RWPE2 (cell line): ENCODE measurements around the gene PPP1R14C.
A peak's percentile ranks its signal among the peaks of the same experiment; 100 is the strongest.

Source experiments
- ATAC-seq: fragments of 200-7000 bp; cut with Tn5 transposase; 3 replicates; pipeline ENCODE4 v1.9.1; 2021; ENCODE audit warnings: low read depth
- DNase-seq: peaks from one replicate; pipeline ENCODE4 v3.0.0-alpha.2; 2020; ENCODE audit warnings: low spot score
- H3K27ac ChIP-seq: fragments of 450-650 bp; 2 replicates; pipeline ENCODE4 v1.5.1; 2017; ENCODE audit warnings: mild to moderate bottlenecking; ENCODE audit not compliant: poor library complexity, severe bottlenecking
- H3K27me3 ChIP-seq: fragments of 250-450 bp; sonication (Bioruptor Pico); 2 replicates; pipeline ENCODE4 v1.5.1; 2021; ENCODE audit warnings: mild to moderate bottlenecking, moderate library complexity; ENCODE audit not compliant: insufficient read depth, poor library complexity, severe bottlenecking
- H3K36me3 ChIP-seq: fragments of 250-450 bp; sonication (Bioruptor Pico); 2 replicates; pipeline ENCODE4 v1.5.1; 2020; ENCODE audit warnings: low read depth, mild to moderate bottlenecking, moderate library complexity
- H3K4me1 ChIP-seq: fragments of 250-450 bp; sonication (Bioruptor Pico); 2 replicates; pipeline ENCODE4 v1.5.1; 2021; ENCODE audit warnings: mild to moderate bottlenecking, moderate library complexity; ENCODE audit not compliant: insufficient read depth, poor library complexity, severe bottlenecking
- H3K4me3 ChIP-seq: fragments of 250-450 bp; sonication (Bioruptor Pico); 2 replicates; pipeline ENCODE4 v1.5.1; 2021; ENCODE audit warnings: mild to moderate bottlenecking, moderate library complexity; ENCODE audit not compliant: severe bottlenecking
- H3K9me3 ChIP-seq: fragments of 250-450 bp; sonication (Bioruptor Pico); 2 replicates; pipeline ENCODE4 v1.5.1; 2021; ENCODE audit warnings: mild to moderate bottlenecking, moderate library complexity; ENCODE audit not compliant: severe bottlenecking
- TF ChIP-seq, protein P1 (sequence below): fragments of 450-650 bp; IDR thresholded peaks from one replicate; pipeline ENCODE4 v1.5.1; 2017; ENCODE audit warnings: mild to moderate bottlenecking, moderate library complexity; ENCODE audit not compliant: poor library complexity, severe bottlenecking

The PPP1R14C gene

DNA sequence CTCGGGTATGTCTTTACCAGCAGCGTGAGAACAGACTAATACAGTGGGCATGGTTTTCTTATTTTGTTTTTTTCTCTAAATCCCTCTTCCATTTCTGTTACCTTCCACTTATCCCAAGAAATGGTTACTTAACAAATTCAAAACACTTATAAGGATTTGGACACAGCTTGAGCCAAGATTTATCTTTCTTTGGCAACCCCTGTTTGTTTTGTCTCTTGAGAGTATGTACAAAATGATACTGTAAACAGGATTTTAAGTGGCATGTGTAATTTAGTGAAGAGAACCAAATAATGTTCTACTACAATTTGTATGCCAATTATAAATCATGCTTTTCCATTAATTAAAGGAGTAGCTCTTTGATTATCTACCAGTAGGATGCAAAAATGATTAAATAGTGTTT lies 51.4 kb downstream of the PPP1R14C start:
- Histone ChIP-seq H3K4me1 (peaks cover 41% of the 10 kb centered on the region), H3K36me3 (peaks cover 4% of the 10 kb centered on the region; the same call in 1 of the 2 replicates), H3K9me3 (peaks cover 2% of the 10 kb centered on the region), H3K27ac (no peak overlapping the region), H3K4me3 (no peak overlapping the region), H3K27me3 (no peaks in the 10 kb centered on the region)
- ATAC-seq: no peak
- TF ChIP-seq, protein P1, sequence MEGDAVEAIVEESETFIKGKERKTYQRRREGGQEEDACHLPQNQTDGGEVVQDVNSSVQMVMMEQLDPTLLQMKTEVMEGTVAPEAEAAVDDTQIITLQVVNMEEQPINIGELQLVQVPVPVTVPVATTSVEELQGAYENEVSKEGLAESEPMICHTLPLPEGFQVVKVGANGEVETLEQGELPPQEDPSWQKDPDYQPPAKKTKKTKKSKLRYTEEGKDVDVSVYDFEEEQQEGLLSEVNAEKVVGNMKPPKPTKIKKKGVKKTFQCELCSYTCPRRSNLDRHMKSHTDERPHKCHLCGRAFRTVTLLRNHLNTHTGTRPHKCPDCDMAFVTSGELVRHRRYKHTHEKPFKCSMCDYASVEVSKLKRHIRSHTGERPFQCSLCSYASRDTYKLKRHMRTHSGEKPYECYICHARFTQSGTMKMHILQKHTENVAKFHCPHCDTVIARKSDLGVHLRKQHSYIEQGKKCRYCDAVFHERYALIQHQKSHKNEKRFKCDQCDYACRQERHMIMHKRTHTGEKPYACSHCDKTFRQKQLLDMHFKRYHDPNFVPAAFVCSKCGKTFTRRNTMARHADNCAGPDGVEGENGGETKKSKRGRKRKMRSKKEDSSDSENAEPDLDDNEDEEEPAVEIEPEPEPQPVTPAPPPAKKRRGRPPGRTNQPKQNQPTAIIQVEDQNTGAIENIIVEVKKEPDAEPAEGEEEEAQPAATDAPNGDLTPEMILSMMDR: no peak
- DNase-seq: no peak

DNA sequence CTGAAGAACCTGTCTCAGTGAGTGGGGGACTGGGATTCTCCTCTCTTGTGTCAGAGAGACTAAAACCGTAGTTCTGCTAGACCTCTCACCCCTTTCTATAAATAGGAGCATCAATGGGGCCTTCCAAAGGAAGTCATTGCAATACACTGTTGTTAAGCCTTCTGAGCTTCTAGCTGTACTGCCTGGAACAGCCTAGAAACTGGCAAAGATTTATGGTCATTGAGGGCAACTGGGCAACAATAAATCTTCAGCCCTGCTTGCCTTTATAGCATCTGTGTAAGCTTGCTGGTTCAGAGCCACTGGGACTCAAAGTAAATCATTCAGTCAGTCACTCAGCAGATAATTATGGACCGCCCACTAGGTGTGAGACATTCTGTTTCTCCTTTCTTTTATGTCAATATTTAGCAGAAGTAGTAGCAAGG lies 53.2 kb downstream of the PPP1R14C start:
- TF ChIP-seq, protein P1: no peak
- Histone ChIP-seq H3K36me3 (peaks cover 4% of the 10 kb centered on the region; the same call in 1 of the 2 replicates), H3K4me3 (no peak overlapping the region), H3K4me1 (peaks cover 36% of the 10 kb centered on the region), H3K9me3 (peaks cover 2% of the 10 kb centered on the region), H3K27ac (peak overlapping the region; percentile 25), H3K27me3 (no peaks in the 10 kb centered on the region)
- ATAC-seq: no peak
- no peak for DNase-seq

DNA sequence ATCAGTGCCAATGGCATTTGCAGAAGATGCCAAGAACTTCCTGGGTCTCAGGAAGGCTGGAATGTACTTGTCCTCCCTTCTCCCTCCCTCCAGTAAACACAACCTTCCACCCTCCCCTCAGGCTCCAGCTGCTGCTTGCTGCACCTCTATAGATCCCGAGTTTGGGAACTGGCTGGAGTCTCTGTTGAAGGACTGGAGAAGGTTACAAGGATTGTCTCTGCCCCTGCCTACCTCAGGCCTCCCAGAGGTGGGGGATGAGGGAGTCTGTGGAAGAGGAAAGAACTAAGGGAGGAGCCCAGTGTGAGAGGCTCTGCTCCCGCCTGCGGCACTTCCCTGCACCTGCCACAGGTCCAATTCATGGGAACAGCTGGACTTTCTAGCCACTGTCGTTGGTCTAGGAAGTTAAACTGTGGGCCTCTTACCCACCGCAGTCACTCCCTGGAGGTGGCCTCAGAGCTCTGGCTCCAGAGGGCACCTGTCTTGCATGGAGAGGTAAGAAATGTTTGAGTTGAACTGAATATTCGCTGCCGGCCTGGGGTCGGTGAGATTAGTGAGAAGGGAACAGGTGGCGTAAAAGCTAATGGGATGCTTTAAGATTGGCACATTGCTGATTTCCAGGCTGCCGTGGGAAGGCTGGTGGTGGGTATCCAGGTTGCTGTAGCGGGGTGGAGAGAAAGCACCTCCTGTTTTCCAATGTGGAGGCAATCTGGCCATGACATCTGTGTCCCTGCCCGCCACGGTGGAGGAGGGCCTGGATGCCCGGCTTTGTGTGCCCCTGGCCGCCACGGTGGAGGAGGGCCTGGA lies 54.3 kb downstream of the PPP1R14C start:
- TF ChIP-seq, protein P1: no peak
- Histone ChIP-seq H3K9me3 (peaks cover 2% of the 10 kb centered on the region), H3K36me3 (peaks cover 4% of the 10 kb centered on the region; the same call in 1 of the 2 replicates), H3K27ac (peak overlapping the region; percentile 25), H3K4me3 (no peak overlapping the region), H3K4me1 (peaks cover 28% of the 10 kb centered on the region), H3K27me3 (no peaks in the 10 kb centered on the region)
- no peak for DNase-seq
- peak; percentile 35; the same call in 1 of the 3 replicates for ATAC-seq

DNA sequence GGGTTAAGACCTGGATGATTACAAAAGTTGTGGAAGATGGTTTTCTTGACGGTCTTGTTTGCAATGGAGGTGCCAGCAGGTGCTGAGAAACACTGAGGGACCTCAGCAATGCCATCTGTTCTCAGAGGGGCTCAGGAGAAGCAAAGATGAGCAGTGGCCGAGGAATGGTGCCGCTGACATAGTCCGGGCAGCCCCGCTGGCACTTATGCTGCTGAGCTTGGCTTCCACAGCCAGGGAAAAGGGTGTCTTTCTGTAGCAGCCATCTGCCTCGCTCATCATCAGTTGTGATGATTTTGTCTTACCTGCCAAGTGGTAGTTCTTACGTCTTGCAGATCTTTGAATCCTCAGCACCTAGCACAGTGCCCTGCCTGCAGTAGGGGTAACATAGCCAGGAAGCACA lies 55.7 kb downstream of the PPP1R14C start:
- Histone ChIP-seq H3K27me3 (no peaks in the 10 kb centered on the region), H3K27ac (no peak overlapping the region), H3K4me1 (peaks cover 35% of the 10 kb centered on the region), H3K36me3 (peaks cover 4% of the 10 kb centered on the region; the same call in 1 of the 2 replicates), H3K9me3 (no peaks in the 10 kb centered on the region), H3K4me3 (no peak overlapping the region)
- ATAC-seq (no peak), DNase-seq (no peak)
- TF ChIP-seq, protein P1: no peak

DNA sequence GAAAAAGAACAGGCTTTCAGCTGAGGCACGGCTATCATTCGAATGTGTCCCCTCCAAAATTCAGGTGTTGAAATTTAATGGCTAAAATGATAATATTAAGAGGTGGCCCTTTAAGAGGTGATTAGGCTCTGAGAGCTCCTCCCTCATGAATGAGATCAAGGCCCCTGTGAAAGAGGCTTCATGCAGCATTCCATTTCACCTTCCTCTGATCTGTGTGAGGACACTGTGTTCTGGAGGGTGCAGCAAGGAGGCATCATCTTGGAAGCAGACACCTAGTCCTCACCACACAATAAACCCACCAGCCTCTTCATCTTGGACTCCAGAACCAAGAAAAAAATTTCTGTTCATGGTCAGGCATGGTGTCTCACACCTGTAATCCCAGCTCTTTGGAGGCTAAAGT lies 56.4 kb downstream of the PPP1R14C start:
- no peaks in the 10 kb centered on the region for H3K9me3 ChIP-seq
- peaks cover 3% of the 10 kb centered on the region; the same call in 1 of the 2 replicates for H3K36me3 ChIP-seq
- H3K27me3 ChIP-seq: no peaks in the 10 kb centered on the region
- H3K4me1 ChIP-seq: peaks cover 35% of the 10 kb centered on the region
- H3K27ac ChIP-seq: peak overlapping the region; percentile 12
- H3K4me3 ChIP-seq: no peak overlapping the region
- TF ChIP-seq, protein P1: no peak
- ATAC-seq (peak; percentile 40; the same call in 1 of the 3 replicates), DNase-seq (no peak)
